ENCODE data around the gene MAGI2.
A peak's percentile ranks its signal among the peaks of the same experiment; 100 is the strongest.

Gene MAGI2

GRCh38 chr7:78720066-78720465 is 733.4 kb downstream of the MAGI2 start:
- no peak for TF ChIP-seq CTCF (conservative IDR thresholded peaks at IDR 0.05)
- no peak overlapping the region for H3K27ac ChIP-seq

- no peak for TF ChIP-seq CTCF (conservative IDR thresholded peaks at IDR 0.05)
- H3K27ac ChIP-seq = no peak overlapping the region
These were observed 735.3 kb downstream of the MAGI2 start for GRCh38 chr7:78718212-78718611.

- no peak for TF ChIP-seq CTCF (conservative IDR thresholded peaks at IDR 0.05)
- H3K27ac ChIP-seq = no peak overlapping the region
These were observed 736.6 kb downstream of the MAGI2 start for GRCh38 chr7:78716876-78717275.

GRCh38 chr7:78714356-78714755 is 739.1 kb downstream of the MAGI2 start:
- H3K27ac ChIP-seq = no peak overlapping the region
- no peak for TF ChIP-seq CTCF (conservative IDR thresholded peaks at IDR 0.05)

GRCh38 chr7:78712111-78712510 is 741.4 kb downstream of the MAGI2 start:
- TF ChIP-seq CTCF (conservative IDR thresholded peaks at IDR 0.05) = no peak
- no peak overlapping the region for H3K27ac ChIP-seq

- TF ChIP-seq CTCF (conservative IDR thresholded peaks at IDR 0.05) = no peak
- peak overlapping the region; percentile 89 for H3K27ac ChIP-seq
These were observed 743.8 kb downstream of the MAGI2 start for GRCh38 chr7:78709658-78710057.

GRCh38 chr7:78704504-78704903 is 749.0 kb downstream of the MAGI2 start:
- H3K27ac ChIP-seq = no peak overlapping the region
- no peak for TF ChIP-seq CTCF (conservative IDR thresholded peaks at IDR 0.05)

GRCh38 chr7:78703391-78703790 is 750.1 kb downstream of the MAGI2 start:
- TF ChIP-seq CTCF (conservative IDR thresholded peaks at IDR 0.05) = no peak
- no peak overlapping the region for H3K27ac ChIP-seq
